ENCODE measurements around the gene DGKD. TPM values are rescaled to one million over a fixed set of nuclear protein-coding genes. Genes with fewer than 3 reads are reported as not detected.

DGKD gene
- total RNA-seq, 2 donors from 2014 or later = 82.4 to 124 TPM

DNA sequence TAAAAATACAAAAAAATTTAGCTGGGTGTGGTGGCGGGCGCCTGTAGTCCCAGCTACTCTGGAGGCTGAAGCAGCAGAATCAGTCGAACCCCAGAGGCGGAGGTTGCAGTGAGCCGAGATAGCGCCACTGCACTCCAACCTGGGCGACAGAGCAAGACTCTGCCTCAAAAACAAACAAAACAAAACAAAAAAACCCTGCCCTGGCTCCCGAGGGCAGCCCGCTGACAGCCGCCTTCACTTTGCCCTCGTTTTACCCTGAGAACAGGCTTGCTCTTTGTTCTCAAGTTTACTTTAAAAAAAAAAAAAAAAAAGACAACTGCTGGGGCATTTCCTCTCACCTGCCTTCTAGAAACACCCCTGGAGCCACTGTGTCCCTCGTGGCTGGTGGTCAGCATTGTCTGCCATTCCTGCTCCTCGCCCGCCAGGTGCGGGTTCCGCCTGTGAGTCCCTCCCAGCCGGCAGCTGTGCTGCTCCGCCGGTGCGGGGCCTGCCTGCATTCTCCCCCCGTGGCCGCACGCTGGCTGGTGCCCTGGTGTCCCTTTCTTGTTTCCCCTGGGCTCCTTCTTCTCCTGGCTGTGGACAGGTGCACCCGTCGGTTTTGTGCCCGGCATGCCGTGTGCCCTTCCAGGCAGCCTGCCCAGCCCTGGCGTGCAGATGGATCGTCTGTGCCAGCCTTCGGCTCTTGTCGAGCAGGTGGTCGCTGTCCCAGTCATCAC is 106.6 kb downstream of the DGKD start:
- no peak for ATAC-seq
- Mint-ChIP-seq H3K36me3 (peaks cover 7% of the 10 kb centered on the region), H3K27me3 (no peaks in the 10 kb centered on the region), H3K9me3 (no peaks in the 10 kb centered on the region), H3K4me1 (ENCODE audit: low read depth in 2 of 2) (peaks cover 0 to 3% of the 10 kb centered on the region in 2 donors), H3K27ac (no peak overlapping the region), H3K4me3 (no peak overlapping the region)
- DNase-seq (ENCODE audit: low spot score) = no peak

DNA sequence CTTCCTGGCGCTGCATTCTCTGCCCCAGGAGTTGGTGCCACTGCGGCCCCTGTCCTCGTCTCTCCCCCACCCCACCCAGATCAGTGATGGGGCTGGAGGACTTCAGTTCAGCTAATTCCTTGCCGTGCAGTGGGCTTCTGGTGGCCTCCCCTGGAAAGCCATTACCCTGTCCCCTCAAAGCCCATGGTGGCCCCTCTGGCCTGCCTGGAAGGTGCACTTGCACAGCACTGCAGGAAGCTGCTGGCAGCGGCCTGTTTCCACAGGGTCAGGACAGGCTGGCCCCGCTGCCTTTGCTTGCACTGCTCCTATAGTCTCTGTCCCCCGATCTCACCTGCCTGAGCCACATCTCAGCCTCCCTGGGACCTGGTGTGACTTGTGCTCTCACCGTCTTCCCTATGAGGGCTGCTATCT is 107.2 kb downstream of the DGKD start:
- H3K27me3 Mint-ChIP-seq = no peaks in the 10 kb centered on the region
- H3K27ac Mint-ChIP-seq = peak overlapping the region in 1 of 2 donors; percentile 12
- H3K4me1 Mint-ChIP-seq (ENCODE audit: low read depth in 2 of 2) = peaks cover 0 to 3% of the 10 kb centered on the region in 2 donors
- DNase-seq (ENCODE audit: low spot score) (no peak), ATAC-seq (no peak)
- peaks cover 7% of the 10 kb centered on the region for H3K36me3 Mint-ChIP-seq
- H3K9me3 Mint-ChIP-seq = no peaks in the 10 kb centered on the region
- no peak overlapping the region for H3K4me3 Mint-ChIP-seq

DNA sequence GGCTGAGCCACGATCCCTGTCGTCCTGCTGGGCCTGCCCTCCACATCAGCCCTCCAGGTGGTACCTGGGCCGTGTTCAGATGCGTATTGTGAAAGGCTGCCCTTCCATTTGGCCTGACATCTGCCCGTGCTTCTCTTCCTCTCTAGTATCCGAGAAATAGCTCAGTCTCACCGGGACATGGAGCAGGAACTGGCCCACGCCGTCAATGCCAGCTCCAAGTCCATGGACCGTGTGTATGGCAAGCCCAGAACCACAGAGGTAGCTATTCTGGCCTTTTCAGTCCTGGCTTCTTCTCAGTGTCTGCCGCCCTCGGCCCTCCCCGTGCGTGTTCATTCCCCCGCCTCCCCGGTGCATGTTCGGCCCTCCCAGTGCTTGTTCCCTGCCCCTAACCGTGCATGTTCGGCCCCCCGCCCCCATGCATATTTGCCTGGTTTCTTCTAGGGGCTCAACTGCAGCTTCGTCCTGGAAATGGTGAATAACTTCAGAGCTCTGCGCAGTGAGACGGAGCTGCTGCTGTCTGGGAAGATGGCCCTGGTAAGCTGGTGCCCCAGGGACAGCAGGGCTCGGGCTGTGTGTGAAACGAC is 108.0 kb downstream of the DGKD start:
- Mint-ChIP-seq H3K4me3 (no peak overlapping the region), H3K27ac (peak overlapping the region in 1 of 2 donors; percentile 12), H3K27me3 (no peaks in the 10 kb centered on the region), H3K4me1 (ENCODE audit: low read depth in 2 of 2) (peaks cover 0 to 3% of the 10 kb centered on the region in 2 donors), H3K9me3 (no peaks in the 10 kb centered on the region), H3K36me3 (peaks cover 7% of the 10 kb centered on the region)
- ATAC-seq = no peak
- DNase-seq (ENCODE audit: low spot score) = no peak

DNA sequence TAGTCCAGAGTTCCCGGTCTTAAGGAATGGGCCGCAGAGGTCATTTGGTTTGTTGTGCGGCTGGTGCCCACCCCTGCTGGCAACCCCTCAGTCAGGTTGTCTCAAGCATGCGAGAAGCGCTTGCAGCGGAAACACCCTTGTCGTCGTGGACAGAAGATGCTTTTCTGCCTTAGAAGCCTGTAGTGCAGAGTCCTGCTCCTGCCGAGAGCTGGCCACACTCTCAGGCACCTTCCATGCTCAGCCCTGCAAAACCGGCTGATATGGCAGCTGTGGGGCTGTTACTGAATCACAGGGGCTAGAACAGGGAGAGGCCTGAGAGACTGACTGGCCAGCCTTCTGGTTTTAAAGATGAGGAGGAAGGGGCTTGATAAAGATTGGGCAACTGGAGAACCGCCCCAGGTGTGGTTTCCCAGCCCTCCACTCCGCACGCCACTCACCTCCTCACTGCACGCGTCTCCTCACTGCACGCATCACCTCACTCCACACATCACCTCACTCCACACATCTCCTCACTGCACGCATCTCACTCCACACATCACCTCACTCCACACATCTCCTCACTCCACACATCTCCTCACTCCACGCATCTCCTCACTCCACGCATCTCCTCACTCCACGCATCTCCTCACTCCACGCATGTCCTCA is 108.7 kb downstream of the DGKD start:
- DNase-seq (ENCODE audit: low spot score) (peak; percentile 25), ATAC-seq (no peak)
- Mint-ChIP-seq H3K27me3 (no peaks in the 10 kb centered on the region), H3K4me3 (no peak overlapping the region), H3K27ac (no peak overlapping the region), H3K36me3 (peaks cover 7% of the 10 kb centered on the region), H3K9me3 (no peaks in the 10 kb centered on the region), H3K4me1 (ENCODE audit: low read depth in 2 of 2) (peaks cover 0 to 3% of the 10 kb centered on the region in 2 donors)

DNA sequence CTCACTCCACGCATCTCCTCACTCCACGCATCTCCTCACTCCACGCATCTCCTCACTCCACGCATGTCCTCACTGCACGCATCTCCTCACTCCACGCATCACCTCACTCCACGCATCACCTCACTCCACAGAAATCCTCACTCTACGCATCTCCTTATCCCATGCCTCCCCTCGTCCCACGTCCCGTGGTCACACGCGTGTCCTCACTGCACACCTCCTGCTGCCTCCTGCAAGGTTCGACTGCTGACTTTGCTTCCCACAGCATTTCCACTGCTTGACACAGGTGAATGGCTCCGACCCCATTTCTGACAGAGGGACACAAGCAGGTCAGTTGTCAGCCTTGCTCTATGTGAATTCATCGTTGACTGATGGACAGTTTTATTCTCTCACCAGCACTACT is 109.3 kb downstream of the DGKD start:
- DNase-seq (ENCODE audit: low spot score) = peak; percentile 13
- Mint-ChIP-seq H3K27me3 (no peaks in the 10 kb centered on the region), H3K4me3 (no peak overlapping the region), H3K36me3 (peaks cover 7% of the 10 kb centered on the region), H3K9me3 (no peaks in the 10 kb centered on the region), H3K4me1 (ENCODE audit: low read depth in 2 of 2) (peaks cover 0 to 3% of the 10 kb centered on the region in 2 donors), H3K27ac (peak overlapping the region in 1 of 2 donors; percentile 15)
- no peak for ATAC-seq

DNA sequence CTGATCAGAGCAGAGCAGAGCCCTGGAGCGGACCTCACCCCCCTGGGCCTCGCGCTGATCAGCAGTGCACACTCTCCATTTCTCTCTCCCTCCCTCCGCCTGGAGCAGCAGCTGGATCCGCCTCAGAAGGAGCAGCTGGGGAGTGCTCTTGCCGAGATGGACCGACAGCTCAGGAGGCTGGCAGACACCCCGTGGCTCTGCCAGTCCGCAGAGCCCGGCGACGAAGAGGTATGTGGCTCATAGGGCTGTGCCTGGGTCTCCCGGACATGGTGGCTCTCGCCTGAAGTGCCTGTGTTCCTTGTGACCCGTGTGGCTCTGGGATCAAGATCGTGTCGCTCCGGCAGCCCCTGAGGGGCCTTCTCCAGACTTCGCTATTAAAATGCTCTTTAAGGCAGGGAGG is 109.8 kb downstream of the DGKD start:
- no peaks in the 10 kb centered on the region for H3K27me3 Mint-ChIP-seq

DNA sequence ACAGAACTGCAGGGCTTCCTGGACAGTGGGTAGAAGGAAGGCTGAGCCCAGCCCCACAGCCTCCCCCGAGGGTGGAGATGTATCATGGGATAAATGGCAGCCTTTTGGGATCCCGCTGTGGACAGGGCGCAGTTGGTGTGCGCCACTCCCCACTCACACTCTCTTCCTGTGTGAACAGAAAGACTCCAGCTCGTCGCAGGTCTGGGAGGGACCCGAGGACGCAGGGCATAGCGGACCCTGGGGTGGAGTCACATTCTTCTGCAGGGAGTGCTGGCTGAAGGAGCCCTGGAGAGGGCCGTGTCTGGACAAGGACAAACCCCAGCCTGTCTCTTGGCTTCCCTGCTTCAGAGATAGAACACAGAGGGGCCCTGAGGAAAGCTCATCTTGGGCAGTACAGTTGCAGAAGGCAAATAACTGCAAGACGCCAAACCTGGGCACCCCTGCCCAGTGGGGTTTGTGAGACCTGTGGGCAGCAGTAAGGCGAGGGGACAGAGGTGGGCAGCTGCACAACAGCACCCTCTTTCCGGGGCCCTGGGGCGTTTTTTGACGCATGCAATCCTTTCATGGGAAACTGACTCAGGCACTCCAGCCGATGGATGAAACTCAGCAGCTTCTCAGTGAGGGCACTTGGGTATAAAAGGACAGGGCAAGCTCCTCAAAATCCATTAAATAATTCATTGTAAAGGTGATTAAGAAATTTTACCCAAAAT is 110.4 kb downstream of the DGKD start:
- peaks cover 0 to 3% of the 10 kb centered on the region in 2 donors for H3K4me1 Mint-ChIP-seq (ENCODE audit: low read depth in 2 of 2)
- ATAC-seq (no peak), DNase-seq (ENCODE audit: low spot score) (peak; percentile 39)
- H3K27me3 Mint-ChIP-seq = no peaks in the 10 kb centered on the region
- H3K4me3 Mint-ChIP-seq = no peak overlapping the region
- H3K36me3 Mint-ChIP-seq = peaks cover 7% of the 10 kb centered on the region
- no peaks in the 10 kb centered on the region for H3K9me3 Mint-ChIP-seq
- H3K27ac Mint-ChIP-seq = peak overlapping the region in 1 of 2 donors; percentile 15

More for the DNA sequence above, 109.8 kb downstream of the DGKD start:
- Mint-ChIP-seq H3K4me3 (no peak overlapping the region), H3K27ac (peak overlapping the region in 1 of 2 donors; percentile 15), H3K9me3 (no peaks in the 10 kb centered on the region), H3K4me1 (ENCODE audit: low read depth in 2 of 2) (peaks cover 0 to 3% of the 10 kb centered on the region in 2 donors), H3K36me3 (peaks cover 7% of the 10 kb centered on the region)
- ATAC-seq (no peak), DNase-seq (ENCODE audit: low spot score) (peak; percentile 56)

DNA sequence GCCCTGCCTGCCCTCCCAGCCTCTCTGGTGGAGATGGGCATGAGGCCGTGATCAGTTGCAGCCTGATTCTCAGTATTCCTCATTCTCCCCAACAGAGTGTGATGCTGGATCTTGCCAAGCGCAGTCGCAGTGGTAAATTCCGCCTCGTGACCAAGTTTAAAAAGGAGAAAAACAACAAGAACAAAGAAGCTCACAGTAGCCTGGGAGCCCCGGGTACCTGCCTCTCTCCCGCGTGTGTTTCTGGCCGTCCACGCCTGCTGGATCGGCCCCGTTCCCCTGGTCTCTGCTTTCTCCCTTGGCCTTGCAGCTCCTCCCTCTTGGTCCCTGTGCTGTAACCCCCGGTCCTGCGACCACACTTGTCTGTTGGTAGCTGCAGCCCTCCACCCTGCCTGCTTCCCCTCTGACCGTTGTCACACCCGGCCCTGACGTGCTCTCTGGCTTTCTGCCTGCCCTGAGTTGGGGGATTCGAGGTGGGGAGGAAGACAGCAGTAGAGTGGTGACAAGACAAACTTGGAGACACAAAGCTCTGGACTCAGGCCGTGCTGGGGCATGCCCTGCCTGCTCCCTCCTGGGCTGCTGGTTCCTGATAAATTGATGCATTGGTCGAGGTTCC is 112.8 kb downstream of the DGKD start:
- ATAC-seq (no peak), DNase-seq (ENCODE audit: low spot score) (peak; percentile 48)
- Mint-ChIP-seq H3K27me3 (no peaks in the 10 kb centered on the region), H3K27ac (peak overlapping the region in 1 of 2 donors; percentile 48), H3K4me3 (no peak overlapping the region), H3K4me1 (ENCODE audit: low read depth in 2 of 2) (peaks cover 0 to 3% of the 10 kb centered on the region in 2 donors), H3K9me3 (no peaks in the 10 kb centered on the region), H3K36me3 (peaks cover 7% of the 10 kb centered on the region)

DNA sequence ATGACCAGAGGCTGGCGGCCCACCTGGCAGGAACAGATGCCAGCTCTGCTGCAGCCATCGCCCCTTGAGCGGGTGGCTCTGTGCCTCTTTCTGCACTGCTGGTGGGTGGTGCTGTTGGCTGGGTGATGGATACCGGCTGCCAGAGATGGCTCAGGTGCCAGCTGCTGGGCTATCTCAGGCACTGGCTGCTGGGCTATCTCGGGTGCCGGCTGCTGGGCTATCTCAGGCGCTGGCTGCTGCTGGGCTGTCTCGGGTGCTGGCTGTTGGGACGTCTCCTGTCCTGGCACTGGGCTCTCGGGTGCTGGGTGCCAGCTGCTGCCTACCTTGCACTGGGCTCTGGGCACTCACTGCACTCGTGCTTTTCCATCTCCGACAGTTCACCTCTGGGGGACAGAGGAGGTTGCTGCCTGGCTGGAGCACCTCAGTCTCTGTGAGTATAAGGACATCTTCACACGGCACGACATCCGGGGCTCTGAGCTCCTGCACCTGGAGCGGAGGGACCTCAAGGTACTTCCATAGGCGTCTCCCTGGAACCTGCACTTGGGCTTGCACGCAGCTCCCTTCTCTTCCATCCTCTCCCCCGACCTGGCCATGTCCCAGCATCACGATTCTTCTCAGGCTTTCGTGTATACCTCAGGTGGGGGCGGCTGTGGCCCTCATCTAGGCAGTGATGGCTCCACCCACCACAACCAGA is 113.9 kb downstream of the DGKD start:
- peak overlapping the region in 1 of 2 donors; percentile 38 for H3K27ac Mint-ChIP-seq
- peaks cover 0 to 3% of the 10 kb centered on the region in 2 donors for H3K4me1 Mint-ChIP-seq (ENCODE audit: low read depth in 2 of 2)
- no peak for DNase-seq (ENCODE audit: low spot score)
- H3K9me3 Mint-ChIP-seq = no peaks in the 10 kb centered on the region
- H3K4me3 Mint-ChIP-seq = no peak overlapping the region
- H3K36me3 Mint-ChIP-seq = peaks cover 12% of the 10 kb centered on the region
- peak in 1 of 2 donors; percentile 12 for ATAC-seq
- no peaks in the 10 kb centered on the region for H3K27me3 Mint-ChIP-seq

DNA sequence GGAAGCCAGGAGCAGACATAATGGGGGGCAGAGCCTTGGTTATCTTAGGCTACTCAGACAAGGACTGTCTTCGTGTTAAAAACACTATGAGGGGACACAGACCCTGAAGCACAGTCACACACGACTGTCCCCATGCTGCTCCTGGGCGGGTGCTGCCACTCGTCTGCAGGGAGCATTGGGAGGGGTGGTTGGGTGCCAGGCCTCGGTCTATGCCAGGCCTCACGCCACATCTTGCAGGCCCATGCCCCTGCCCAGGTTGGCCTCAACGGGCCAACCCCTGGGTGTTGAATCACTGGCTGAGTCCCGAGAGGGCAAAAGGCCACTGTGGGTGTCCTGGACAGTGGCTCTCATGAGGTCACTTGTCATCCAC is 114.4 kb downstream of the DGKD start:
- Mint-ChIP-seq H3K27me3 (no peaks in the 10 kb centered on the region), H3K36me3 (peaks cover 6% of the 10 kb centered on the region), H3K4me1 (ENCODE audit: low read depth in 2 of 2) (peaks cover 0 to under 1% of the 10 kb centered on the region in 2 donors), H3K9me3 (no peaks in the 10 kb centered on the region), H3K27ac (peak overlapping the region in 1 of 2 donors; percentile 38), H3K4me3 (no peak overlapping the region)
- ATAC-seq = no peak
- no peak for DNase-seq (ENCODE audit: low spot score)

DNA sequence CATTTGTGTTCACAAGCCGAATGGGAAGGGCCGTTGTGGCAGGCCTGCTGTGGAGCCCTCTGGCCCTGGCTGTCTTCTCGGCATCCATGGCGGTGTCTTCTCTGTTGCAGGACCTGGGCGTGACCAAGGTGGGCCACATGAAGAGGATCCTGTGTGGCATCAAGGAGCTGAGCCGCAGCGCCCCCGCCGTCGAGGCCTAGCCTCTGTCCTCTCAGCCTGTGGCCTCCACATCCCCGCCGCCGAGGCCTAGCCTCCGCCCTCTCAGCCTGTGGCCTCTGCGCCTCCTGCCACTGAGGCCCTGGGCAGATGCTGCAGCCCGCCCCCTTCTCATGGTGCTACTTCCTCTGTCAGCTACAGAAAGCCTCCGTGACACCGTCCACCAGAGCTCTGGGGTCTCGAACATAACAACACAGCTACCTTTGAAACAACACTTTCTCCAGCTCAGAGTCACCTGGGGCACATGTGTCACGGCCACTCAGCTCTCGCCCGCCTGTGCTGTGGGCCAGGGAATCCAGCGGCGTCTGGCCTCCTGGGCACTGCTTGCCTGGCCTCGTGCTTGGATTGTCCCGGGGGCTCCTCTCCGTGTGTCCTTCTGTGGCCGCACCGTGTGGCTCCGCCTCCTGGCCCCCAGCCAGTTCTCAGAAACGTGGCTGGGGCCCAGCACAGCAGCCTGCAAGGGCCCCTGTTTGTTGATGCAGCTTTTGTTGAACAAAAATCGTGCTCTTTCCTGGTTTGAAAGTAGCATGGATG is 115.1 kb downstream of the DGKD start:
- H3K36me3 Mint-ChIP-seq = peaks cover 5% of the 10 kb centered on the region
- DNase-seq (ENCODE audit: low spot score) = no peak
- no peaks in the 10 kb centered on the region for H3K9me3 Mint-ChIP-seq
- H3K27ac Mint-ChIP-seq = peak overlapping the region in 1 of 2 donors; percentile 48
- no peak overlapping the region for H3K4me3 Mint-ChIP-seq
- H3K27me3 Mint-ChIP-seq = no peaks in the 10 kb centered on the region
- ATAC-seq = no peak
- no peaks in the 10 kb centered on the region for H3K4me1 Mint-ChIP-seq (ENCODE audit: low read depth in 2 of 2)

DNA sequence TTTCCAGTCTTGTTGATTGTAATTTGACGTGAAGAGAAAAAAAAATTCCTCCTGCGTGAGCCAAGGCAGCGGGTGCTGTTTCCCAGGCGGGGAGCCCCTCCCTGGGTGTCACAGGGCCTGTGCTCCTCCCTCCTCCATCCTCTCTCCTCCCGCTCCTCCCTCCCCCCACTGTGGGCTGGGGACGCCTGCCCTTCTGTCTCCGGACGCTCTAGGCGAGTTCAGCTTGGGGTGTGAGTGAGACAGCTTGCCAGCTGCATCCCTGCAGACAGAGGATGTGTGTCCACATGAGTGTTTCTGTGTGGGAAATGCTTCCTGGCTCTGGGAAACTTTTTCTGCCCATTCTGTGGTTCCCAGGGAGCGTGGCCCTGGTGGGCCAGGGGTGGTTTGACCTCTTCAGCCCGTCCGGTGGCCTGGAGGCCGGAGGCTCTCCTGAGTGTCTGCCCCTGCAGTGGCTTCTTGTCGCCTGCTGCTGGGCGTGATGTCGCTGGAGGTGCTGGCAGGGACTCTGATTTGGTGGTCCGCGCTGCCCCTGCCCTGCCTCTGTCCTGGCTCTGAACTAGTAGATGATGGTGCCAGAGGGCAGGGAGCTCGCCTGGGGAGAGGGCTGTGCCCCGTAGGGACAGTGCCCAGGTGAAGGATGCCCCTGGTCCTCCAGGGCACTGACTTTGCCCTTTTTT is 115.9 kb downstream of the DGKD start:
- Mint-ChIP-seq H3K27me3 (no peaks in the 10 kb centered on the region), H3K27ac (peak overlapping the region in 1 of 2 donors; percentile 48), H3K36me3 (peaks cover 5% of the 10 kb centered on the region), H3K9me3 (no peaks in the 10 kb centered on the region), H3K4me3 (no peak overlapping the region), H3K4me1 (ENCODE audit: low read depth in 2 of 2) (no peaks in the 10 kb centered on the region)
- ATAC-seq (no peak), DNase-seq (ENCODE audit: low spot score) (no peak)
